Neural cell (in vitro differentiated cells): ENCODE measurements around the gene SYK.

ENCODE experiments used
- CTCF ChIP-seq: fragments of 450-650 bp; IDR thresholded peaks from 2 replicates; pipeline ENCODE4 v1.5.1; 2014; ENCODE audit warnings: antibody characterized with exemption, mild to moderate bottlenecking, moderate library complexity; ENCODE audit not compliant: poor library complexity, severe bottlenecking
- EP300 ChIP-seq: fragments of 450-650 bp; conservative IDR thresholded peaks from 2 replicates; pipeline ENCODE4 v1.6.1; 2014; ENCODE audit warnings: antibody characterized with exemption, mild to moderate bottlenecking, moderate library complexity; ENCODE audit not compliant: poor library complexity, severe bottlenecking
- EZH2 ChIP-seq: fragments of 200-600, 300-800 bp; shearing (Covaris generic), sonication (generic); IDR thresholded peaks from 2 replicates; pipeline ENCODE4 v1.6.1; 2014; ENCODE audit warnings: antibody characterized with exemption, low read length, borderline replicate concordance, mild to moderate bottlenecking; ENCODE audit not compliant: insufficient read depth, poor library complexity, severe bottlenecking
- MXI1 ChIP-seq: fragments of 450-650 bp; conservative IDR thresholded peaks from 2 replicates; pipeline ENCODE4 v1.6.1; 2014; ENCODE audit warnings: antibody characterized with exemption, mild to moderate bottlenecking; ENCODE audit not compliant: poor library complexity, severe bottlenecking
- SMC3 ChIP-seq: fragments of 450-650 bp; conservative IDR thresholded peaks from 2 replicates; pipeline ENCODE4 v1.6.1; 2014; ENCODE audit warnings: antibody characterized with exemption, mild to moderate bottlenecking, moderate library complexity; ENCODE audit not compliant: poor library complexity
- TAF1 ChIP-seq: IDR thresholded peaks from 2 replicates; pipeline ENCODE4 v1.6.1; 2012; ENCODE audit warnings: low read depth
- TF ChIP-seq, protein P1 (sequence below): IDR thresholded peaks from 2 replicates; pipeline ENCODE4 v1.6.1; 2012; ENCODE audit warnings: borderline replicate concordance

DNA sequence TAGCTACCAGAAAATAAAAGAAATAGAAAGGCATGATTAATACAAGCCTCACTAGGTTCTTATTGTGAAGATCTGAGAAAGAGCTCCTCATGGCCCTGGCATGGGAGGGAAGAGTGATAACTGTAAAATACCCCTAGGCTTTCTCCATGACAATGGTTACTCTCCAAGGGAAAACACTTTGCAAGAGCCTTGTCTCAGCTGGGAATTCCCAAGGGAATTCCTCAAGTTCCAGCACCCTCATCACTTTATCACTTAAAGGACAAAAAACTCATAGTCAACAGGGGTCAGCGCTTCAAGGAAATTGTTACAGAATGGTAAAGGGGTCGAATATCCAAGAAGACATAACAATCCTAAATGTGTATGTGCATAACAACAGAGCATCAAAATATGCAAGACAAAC, 21.2 kb downstream of the SYK start:
- TF ChIP-seq EP300 (no peak), CTCF (no peak), SMC3 (no peak), TAF1 (no peak), MXI1 (no peak), EZH2 (no peak)
- TF ChIP-seq, protein P1, sequence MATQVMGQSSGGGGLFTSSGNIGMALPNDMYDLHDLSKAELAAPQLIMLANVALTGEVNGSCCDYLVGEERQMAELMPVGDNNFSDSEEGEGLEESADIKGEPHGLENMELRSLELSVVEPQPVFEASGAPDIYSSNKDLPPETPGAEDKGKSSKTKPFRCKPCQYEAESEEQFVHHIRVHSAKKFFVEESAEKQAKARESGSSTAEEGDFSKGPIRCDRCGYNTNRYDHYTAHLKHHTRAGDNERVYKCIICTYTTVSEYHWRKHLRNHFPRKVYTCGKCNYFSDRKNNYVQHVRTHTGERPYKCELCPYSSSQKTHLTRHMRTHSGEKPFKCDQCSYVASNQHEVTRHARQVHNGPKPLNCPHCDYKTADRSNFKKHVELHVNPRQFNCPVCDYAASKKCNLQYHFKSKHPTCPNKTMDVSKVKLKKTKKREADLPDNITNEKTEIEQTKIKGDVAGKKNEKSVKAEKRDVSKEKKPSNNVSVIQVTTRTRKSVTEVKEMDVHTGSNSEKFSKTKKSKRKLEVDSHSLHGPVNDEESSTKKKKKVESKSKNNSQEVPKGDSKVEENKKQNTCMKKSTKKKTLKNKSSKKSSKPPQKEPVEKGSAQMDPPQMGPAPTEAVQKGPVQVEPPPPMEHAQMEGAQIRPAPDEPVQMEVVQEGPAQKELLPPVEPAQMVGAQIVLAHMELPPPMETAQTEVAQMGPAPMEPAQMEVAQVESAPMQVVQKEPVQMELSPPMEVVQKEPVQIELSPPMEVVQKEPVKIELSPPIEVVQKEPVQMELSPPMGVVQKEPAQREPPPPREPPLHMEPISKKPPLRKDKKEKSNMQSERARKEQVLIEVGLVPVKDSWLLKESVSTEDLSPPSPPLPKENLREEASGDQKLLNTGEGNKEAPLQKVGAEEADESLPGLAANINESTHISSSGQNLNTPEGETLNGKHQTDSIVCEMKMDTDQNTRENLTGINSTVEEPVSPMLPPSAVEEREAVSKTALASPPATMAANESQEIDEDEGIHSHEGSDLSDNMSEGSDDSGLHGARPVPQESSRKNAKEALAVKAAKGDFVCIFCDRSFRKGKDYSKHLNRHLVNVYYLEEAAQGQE, result no peak
